KMS-11 (cell line): ENCODE data around the gene EVL.

ENCODE experiments used
- H2AFZ ChIP-seq: fragments of 200-600 bp; sonication (generic); 2 replicates; pipeline ENCODE4 v1.6.1; 2016; ENCODE audit warnings: antibody characterized with exemption, mixed run types, low read depth
- H3K27ac ChIP-seq: fragments of 200-600 bp; sonication (generic); 2 replicates; pipeline ENCODE4 v1.6.1; 2016; ENCODE audit warnings: mild to moderate bottlenecking, mixed run types
- H3K27me3 ChIP-seq: fragments of 200-600 bp; sonication (generic); 2 replicates; pipeline ENCODE4 v1.6.1; 2017; ENCODE audit warnings: mild to moderate bottlenecking, low read depth, mixed run types, moderate library complexity; ENCODE audit not compliant: insufficient read depth
- H3K36me3 ChIP-seq: fragments of 200-600 bp; sonication (generic); 2 replicates; pipeline ENCODE4 v1.6.1; 2017; ENCODE audit warnings: mild to moderate bottlenecking, mixed run types; ENCODE audit not compliant: insufficient read depth
- H3K4me1 ChIP-seq: fragments of 200-600 bp; sonication (generic); 2 replicates; pipeline ENCODE4 v1.6.1; 2016; ENCODE audit warnings: mild to moderate bottlenecking, low read depth, mixed run types; ENCODE audit not compliant: poor library complexity, severe bottlenecking
- H3K4me2 ChIP-seq: fragments of 200-600 bp; sonication (generic); 2 replicates; pipeline ENCODE4 v1.7.0; 2016; ENCODE audit warnings: mild to moderate bottlenecking, mixed run types
- H3K4me3 ChIP-seq: fragments of 200-600 bp; sonication (generic); IDR thresholded peaks from 2 replicates; pipeline ENCODE4 v1.6.1; 2017; ENCODE audit warnings: low read depth, low read length, mixed read lengths; ENCODE audit not compliant: insufficient read depth
- H3K79me2 ChIP-seq: fragments of 200-600 bp; sonication (generic); 2 replicates; pipeline ENCODE4 v1.6.1; 2016; ENCODE audit warnings: low read depth, mixed run types; ENCODE audit not compliant: insufficient read depth
- H3K9ac ChIP-seq: fragments of 200-600 bp; sonication (generic); 2 replicates; pipeline ENCODE4 v1.6.1; 2016; ENCODE audit warnings: mild to moderate bottlenecking, mixed run types
- H4K20me1 ChIP-seq: fragments of 200-600 bp; sonication (generic); 2 replicates; pipeline ENCODE4 v1.6.1; 2016; ENCODE audit warnings: mild to moderate bottlenecking, mixed run types; ENCODE audit not compliant: insufficient read depth
- CTCF ChIP-seq: fragments of 200-600 bp; sonication (generic); conservative IDR thresholded peaks from 2 replicates; pipeline ENCODE4 v1.6.1; 2017; ENCODE audit warnings: low read depth, mild to moderate bottlenecking, antibody characterized with exemption, low read length, moderate library complexity, mixed read lengths

The EVL gene

GRCh38 chr14:100192250-100192671, 127.0 kb downstream of the EVL start:
- H3K27me3 ChIP-seq = no peaks in the 10 kb centered on the region
- H3K27ac ChIP-seq = peak overlapping the region; percentile 54
- no peaks in the 10 kb centered on the region for H3K79me2 ChIP-seq
- peak overlapping the region; percentile 70 for H3K9ac ChIP-seq
- peaks cover 11% of the 10 kb centered on the region for H3K4me1 ChIP-seq
- peak overlapping the region; percentile 37 for H3K4me2 ChIP-seq
- no peak overlapping the region for H3K4me3 ChIP-seq
- no peaks in the 10 kb centered on the region for H4K20me1 ChIP-seq
- H3K36me3 ChIP-seq = no peaks in the 10 kb centered on the region
- peak overlapping the region; percentile 97 for H2AFZ ChIP-seq
- no peak for TF ChIP-seq CTCF

- H3K9ac ChIP-seq = peak overlapping the region; percentile 70
- no peaks in the 10 kb centered on the region for H3K36me3 ChIP-seq
- peak overlapping the region; percentile 97 for H2AFZ ChIP-seq
- no peaks in the 10 kb centered on the region for H3K79me2 ChIP-seq
- H3K4me1 ChIP-seq = peaks cover 11% of the 10 kb centered on the region
- no peaks in the 10 kb centered on the region for H4K20me1 ChIP-seq
- H3K27ac ChIP-seq = peak overlapping the region; percentile 72
- peak; percentile 71 for TF ChIP-seq CTCF
- H3K27me3 ChIP-seq = no peaks in the 10 kb centered on the region
- peak overlapping the region; percentile 85 for H3K4me2 ChIP-seq
- H3K4me3 ChIP-seq = no peak overlapping the region
Measured at GRCh38 chr14:100192672-100193416, 127.6 kb downstream of the EVL start.
